Glutamatergic neuron (in vitro differentiated cells): ENCODE measurements around the gene GAMT. TPM values are rescaled to one million over a fixed set of nuclear protein-coding genes. Genes with fewer than 3 reads are reported as not detected.

ENCODE experiments used
- DNase-seq: peaks from one replicate; pipeline ENCODE4 v3.0.0; 2022
- H3K27ac Mint-ChIP-seq: one replicate; pipeline ENCODE4 v1.8.0; 2020; ENCODE audit warnings: mild to moderate bottlenecking, mixed read lengths, inconsistent platforms; ENCODE audit not compliant: unreplicated experiment
- H3K27me3 Mint-ChIP-seq: one replicate; pipeline ENCODE4 v1.8.0; 2020; ENCODE audit warnings: mild to moderate bottlenecking, moderate library complexity, mixed read lengths, inconsistent platforms; ENCODE audit not compliant: unreplicated experiment
- H3K36me3 Mint-ChIP-seq: one replicate; pipeline ENCODE4 v1.8.0; 2020; ENCODE audit warnings: mild to moderate bottlenecking, mixed read lengths, inconsistent platforms; ENCODE audit not compliant: unreplicated experiment
- H3K4me1 Mint-ChIP-seq: one replicate; pipeline ENCODE4 v1.8.0; 2020; ENCODE audit warnings: mild to moderate bottlenecking, low read depth, mixed read lengths, inconsistent platforms; ENCODE audit not compliant: unreplicated experiment
- H3K4me3 Mint-ChIP-seq: one replicate; pipeline ENCODE4 v1.8.0; 2020; ENCODE audit warnings: mild to moderate bottlenecking, mixed read lengths, inconsistent platforms; ENCODE audit not compliant: unreplicated experiment
- H3K9me3 Mint-ChIP-seq: one replicate; pipeline ENCODE4 v1.8.0; 2020; ENCODE audit warnings: mild to moderate bottlenecking, moderate library complexity, mixed read lengths, inconsistent platforms; ENCODE audit not compliant: unreplicated experiment
- total RNA-seq: library from RNA; stranded (reverse); fragmentation: NEBNext Ultra II Directional; extraction: Animal tissue kit (Norgen Biotek cat#: 25700); gene quantifications from one replicate; pipeline ENCODE4 v1.2.1, GENCODE V29; 2021; ENCODE audit not compliant: unreplicated experiment
- TF ChIP-seq, protein P1 (sequence below): fragments of 200-600 bp; sonication (generic); IDR thresholded peaks from one replicate; pipeline ENCODE4 v1.5.0; 2021; ENCODE audit not compliant: partially characterized antibody, unreplicated experiment

The GAMT gene
- total RNA-seq, 1 donor from 2014 or later = 17.9 TPM

- Mint-ChIP-seq H3K4me3 (peak overlapping the region; percentile 96), H3K36me3 (no peaks in the 10 kb centered on the region), H3K27ac (peak overlapping the region; percentile 86), H3K4me1 (peaks cover 44% of the 10 kb centered on the region), H3K27me3 (peaks cover 8% of the 10 kb centered on the region), H3K9me3 (peaks cover 14% of the 10 kb centered on the region)
- DNase-seq = no peak
- TF ChIP-seq, protein P1, sequence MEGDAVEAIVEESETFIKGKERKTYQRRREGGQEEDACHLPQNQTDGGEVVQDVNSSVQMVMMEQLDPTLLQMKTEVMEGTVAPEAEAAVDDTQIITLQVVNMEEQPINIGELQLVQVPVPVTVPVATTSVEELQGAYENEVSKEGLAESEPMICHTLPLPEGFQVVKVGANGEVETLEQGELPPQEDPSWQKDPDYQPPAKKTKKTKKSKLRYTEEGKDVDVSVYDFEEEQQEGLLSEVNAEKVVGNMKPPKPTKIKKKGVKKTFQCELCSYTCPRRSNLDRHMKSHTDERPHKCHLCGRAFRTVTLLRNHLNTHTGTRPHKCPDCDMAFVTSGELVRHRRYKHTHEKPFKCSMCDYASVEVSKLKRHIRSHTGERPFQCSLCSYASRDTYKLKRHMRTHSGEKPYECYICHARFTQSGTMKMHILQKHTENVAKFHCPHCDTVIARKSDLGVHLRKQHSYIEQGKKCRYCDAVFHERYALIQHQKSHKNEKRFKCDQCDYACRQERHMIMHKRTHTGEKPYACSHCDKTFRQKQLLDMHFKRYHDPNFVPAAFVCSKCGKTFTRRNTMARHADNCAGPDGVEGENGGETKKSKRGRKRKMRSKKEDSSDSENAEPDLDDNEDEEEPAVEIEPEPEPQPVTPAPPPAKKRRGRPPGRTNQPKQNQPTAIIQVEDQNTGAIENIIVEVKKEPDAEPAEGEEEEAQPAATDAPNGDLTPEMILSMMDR = no peak
Measured at GRCh38 chr19:1412323-1412923, 11.1 kb upstream of the GAMT start.

- Mint-ChIP-seq H3K36me3 (no peaks in the 10 kb centered on the region), H3K27ac (peak overlapping the region; percentile 86), H3K9me3 (peaks cover 16% of the 10 kb centered on the region), H3K27me3 (peaks cover 8% of the 10 kb centered on the region), H3K4me3 (peak overlapping the region; percentile 96), H3K4me1 (peaks cover 41% of the 10 kb centered on the region)
- peak; percentile 70 for DNase-seq
- TF ChIP-seq, protein P1 = no peak
Measured at GRCh38 chr19:1411255-1412191, 10.2 kb upstream of the GAMT start.

GRCh38 chr19:1410789-1411188 lies 9.4 kb upstream of the GAMT start:
- Mint-ChIP-seq H3K27ac (peak overlapping the region; percentile 86), H3K9me3 (peaks cover 18% of the 10 kb centered on the region), H3K4me1 (peaks cover 39% of the 10 kb centered on the region), H3K27me3 (peaks cover 9% of the 10 kb centered on the region), H3K36me3 (no peaks in the 10 kb centered on the region), H3K4me3 (peak overlapping the region; percentile 96)
- no peak for DNase-seq
- TF ChIP-seq, protein P1 = no peak

- peak overlapping the region; percentile 86 for H3K27ac Mint-ChIP-seq
- H3K36me3 Mint-ChIP-seq = no peaks in the 10 kb centered on the region
- H3K9me3 Mint-ChIP-seq = peaks cover 16% of the 10 kb centered on the region
- H3K4me3 Mint-ChIP-seq = peak overlapping the region; percentile 96
- no peak for DNase-seq
- H3K27me3 Mint-ChIP-seq = peaks cover 9% of the 10 kb centered on the region
- peaks cover 35% of the 10 kb centered on the region for H3K4me1 Mint-ChIP-seq
- TF ChIP-seq, protein P1 = no peak
Measured at GRCh38 chr19:1410136-1410786, 8.9 kb upstream of the GAMT start.
